IMR-90 (cell line): ENCODE results near the gene LBHD2.

ENCODE experiments used
- MAZ ChIP-seq: IDR thresholded peaks from 2 replicates; pipeline ENCODE4 v1.6.1; 2012; ENCODE audit warnings: low read depth, mild to moderate bottlenecking, low read length, improper control_type of control experiment, moderate library complexity, borderline replicate concordance
- POLR2A ChIP-seq: IDR thresholded peaks from 2 replicates; pipeline ENCODE4 v1.6.1; 2012; ENCODE audit warnings: mild to moderate bottlenecking, low read depth, low read length
- RAD21 ChIP-seq: IDR thresholded peaks from 2 replicates; pipeline ENCODE4 v1.6.1; 2012; ENCODE audit warnings: low read length, improper control_type of control experiment
- TF ChIP-seq, protein P1 (sequence below): conservative IDR thresholded peaks from 2 replicates; pipeline ENCODE4 v1.5.1; 2012; ENCODE audit warnings: mild to moderate bottlenecking, low read depth, low read length, improper control_type of control experiment

DNA sequence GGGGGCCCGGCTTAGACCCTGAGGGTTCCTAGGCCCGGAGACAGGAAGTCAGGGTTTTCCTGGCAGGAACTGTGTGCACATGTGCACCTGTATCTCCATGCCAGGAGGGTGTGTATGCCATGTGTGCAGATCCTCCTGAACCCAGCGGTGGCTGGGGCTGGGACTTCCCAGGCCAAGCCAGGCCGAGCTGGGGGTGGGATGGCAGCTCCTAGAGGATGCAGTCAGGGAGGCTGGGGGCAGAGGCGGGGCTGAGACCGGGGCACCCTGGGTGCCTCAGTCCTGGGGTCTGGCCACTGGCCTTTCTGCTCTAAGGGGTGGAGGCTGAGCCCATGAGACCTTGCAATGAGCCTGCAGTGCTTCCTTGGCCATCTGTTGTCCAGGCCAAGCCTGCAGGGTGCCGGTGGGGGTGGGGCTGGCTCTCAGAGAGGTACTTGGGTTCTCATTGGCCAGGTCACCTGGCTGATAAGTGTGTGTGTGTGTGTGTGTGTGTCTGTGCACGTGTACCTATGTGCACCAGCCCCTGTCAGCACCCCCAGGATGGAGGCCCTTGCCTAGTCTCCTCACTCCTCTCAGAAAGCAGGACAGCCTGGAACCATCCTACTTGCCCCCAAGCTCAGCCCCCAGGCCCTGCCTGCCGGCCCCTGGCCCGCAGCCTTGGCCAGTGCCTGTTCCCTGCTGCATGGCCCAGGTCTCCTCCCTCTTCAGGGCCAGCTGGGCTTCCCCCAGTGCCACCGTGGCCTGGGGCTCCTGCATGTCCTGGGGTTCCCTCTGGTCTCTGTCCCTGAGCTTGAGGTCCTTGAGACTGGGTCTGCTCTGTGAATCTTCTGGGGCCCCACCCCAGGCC, 28.6 kb downstream of the LBHD2 start:
- TF ChIP-seq, protein P1, sequence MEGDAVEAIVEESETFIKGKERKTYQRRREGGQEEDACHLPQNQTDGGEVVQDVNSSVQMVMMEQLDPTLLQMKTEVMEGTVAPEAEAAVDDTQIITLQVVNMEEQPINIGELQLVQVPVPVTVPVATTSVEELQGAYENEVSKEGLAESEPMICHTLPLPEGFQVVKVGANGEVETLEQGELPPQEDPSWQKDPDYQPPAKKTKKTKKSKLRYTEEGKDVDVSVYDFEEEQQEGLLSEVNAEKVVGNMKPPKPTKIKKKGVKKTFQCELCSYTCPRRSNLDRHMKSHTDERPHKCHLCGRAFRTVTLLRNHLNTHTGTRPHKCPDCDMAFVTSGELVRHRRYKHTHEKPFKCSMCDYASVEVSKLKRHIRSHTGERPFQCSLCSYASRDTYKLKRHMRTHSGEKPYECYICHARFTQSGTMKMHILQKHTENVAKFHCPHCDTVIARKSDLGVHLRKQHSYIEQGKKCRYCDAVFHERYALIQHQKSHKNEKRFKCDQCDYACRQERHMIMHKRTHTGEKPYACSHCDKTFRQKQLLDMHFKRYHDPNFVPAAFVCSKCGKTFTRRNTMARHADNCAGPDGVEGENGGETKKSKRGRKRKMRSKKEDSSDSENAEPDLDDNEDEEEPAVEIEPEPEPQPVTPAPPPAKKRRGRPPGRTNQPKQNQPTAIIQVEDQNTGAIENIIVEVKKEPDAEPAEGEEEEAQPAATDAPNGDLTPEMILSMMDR, result no peak
- no peak for TF ChIP-seq POLR2A
- TF ChIP-seq RAD21, result no peak
- no peak for TF ChIP-seq MAZ
